DOHH2 (cell line): ENCODE measurements around the gene NCLN.

Experiments used
- CTCF ChIP-seq: fragments of 200-600 bp; sonication (generic); IDR thresholded peaks from one replicate; pipeline ENCODE4 v1.5.1; 2014; ENCODE audit warnings: antibody characterized with exemption, mild to moderate bottlenecking, low read depth, low read length; ENCODE audit not compliant: poor library complexity, severe bottlenecking
- EZH2phosphoT487 ChIP-seq: fragments of 200-600 bp; sonication (generic); IDR thresholded peaks from 2 replicates; pipeline ENCODE4 v1.6.1; 2017; ENCODE audit warnings: borderline replicate concordance, mild to moderate bottlenecking, antibody characterized with exemption, low read length, moderate library complexity, mixed read lengths

GRCh38 chr19:3225169-3225485, 39.4 kb downstream of the NCLN start:
- TF ChIP-seq CTCF (no peak), EZH2phosphoT487 (no peak)
